ENCODE results near the gene JUN.
A peak's percentile ranks its signal among the peaks of the same experiment; 100 is the strongest.

Gene JUN

DNA sequence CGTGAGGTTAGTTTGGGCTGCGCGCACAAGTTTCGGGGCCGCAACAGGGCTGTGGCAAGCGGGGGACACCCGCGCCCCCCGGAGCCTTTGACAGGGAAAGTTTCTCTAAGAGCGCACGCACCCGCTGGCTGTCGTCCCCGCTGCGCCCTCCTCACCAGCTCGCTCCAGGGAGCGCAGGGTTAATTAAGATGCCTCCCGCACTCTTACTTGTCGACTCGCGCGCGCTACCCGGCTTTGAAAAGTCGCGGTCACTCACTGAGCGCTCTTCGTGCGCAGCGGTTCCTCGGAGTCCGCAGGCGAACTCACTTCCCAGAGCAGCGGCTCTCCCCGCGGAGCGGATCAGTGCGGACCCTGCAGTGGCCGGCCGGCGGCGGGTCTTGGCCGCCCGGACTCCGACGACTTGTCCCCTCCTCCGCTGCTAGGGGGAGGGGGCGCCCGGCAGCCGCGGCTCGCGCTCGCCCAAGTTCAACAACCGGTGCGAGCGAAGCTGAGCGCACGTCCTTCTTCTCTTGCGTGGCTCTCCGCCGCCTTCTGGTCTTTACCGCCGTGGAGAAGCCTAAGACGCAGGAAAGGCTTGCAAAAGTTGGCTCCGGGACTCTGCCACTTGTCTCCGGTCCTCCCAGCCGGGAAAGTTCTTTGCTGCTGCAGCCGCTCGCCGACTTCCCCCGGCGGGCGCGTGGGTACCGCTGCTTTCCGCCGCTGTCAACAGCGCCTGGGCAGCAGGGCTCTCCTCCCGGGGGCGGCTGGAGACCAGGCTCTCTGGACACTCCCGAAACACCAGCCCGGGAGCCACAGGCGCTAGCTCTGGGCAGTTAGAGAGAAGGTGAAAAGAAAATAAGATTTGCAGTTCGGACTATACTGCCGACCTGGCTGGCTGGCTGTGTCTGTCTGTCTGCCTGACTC, 506 bp downstream of the JUN start:
- FAIRE-seq (no peak), DNase-seq (ENCODE audit: insufficient read length, low spot score) (no peak)
- no peak for TF ChIP-seq POLR2A (IDR thresholded peaks at IDR 0.05; ENCODE audit: low read depth, low read length)

DNA sequence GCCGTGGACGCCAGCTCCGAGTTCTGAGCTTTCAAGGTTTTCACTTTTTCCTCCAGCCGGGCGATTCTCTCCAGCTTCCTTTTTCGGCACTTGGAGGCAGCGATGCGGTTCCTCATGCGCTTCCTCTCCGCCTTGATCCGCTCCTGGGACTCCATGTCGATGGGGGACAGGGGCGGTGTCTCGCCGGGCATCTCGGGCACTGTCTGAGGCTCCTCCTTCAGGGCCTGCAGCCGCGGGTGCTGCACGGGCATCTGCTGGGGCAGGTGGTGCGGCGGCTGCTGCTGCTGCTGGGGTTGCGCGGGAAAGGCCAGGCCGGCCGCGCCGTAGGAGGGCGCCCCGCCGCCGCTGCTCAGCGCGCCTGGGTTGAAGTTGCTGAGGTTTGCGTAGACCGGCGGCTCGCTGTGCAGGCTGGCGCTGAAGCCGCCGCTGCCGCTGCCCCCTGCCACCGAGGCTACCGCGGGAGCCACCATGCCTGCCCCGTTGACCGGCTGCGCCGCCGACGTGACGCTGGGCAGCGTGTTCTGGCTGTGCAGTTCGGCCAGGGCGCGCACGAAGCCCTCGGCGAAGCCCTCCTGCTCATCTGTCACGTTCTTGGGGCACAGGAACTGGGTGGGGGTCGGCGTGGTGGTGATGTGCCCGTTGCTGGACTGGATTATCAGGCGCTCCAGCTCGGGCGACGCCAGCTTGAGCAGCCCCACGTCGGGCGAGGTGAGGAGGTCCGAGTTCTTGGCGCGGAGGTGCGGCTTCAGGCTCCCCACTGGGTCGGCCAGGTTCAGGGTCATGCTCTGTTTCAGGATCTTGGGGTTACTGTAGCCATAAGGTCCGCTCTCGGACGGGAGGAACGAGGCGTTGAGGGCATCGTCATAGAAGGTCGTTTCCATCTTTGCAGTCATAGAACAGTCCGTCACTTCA, 1.4 kb downstream of the JUN start:
- DNase-seq (ENCODE audit: insufficient read length, low spot score) (no peak), FAIRE-seq (no peak)
- TF ChIP-seq POLR2A (IDR thresholded peaks at IDR 0.05; ENCODE audit: low read depth, low read length): 0 out of 2 replicates have a peak, but pooled peaks have one; percentile 3

DNA sequence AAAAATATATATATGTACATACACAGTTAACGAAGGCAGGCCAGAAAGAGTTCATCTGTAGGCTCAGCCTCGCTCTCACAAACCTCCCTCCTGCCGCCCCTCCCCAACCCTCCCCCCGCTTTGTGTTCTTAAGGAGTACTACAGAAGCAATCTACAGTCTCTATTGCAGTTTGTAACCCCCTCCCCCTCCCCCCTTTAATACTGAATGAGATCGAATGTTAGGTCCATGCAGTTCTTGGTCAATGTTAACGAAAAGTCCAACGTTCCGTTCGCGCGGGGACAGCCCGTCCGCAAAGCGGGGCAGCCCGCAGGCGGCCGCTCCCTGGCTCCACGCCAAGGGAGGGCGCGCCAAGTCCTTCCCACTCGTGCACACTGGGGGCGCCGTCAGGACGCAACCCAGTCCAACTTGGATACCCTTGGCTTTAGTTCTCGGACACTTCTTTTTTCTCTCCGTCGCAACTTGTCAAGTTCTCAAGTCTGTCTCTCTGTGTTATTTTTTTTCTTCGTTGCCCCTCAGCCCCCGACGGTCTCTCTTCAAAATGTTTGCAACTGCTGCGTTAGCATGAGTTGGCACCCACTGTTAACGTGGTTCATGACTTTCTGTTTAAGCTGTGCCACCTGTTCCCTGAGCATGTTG, 2.2 kb downstream of the JUN start:
- no peak for TF ChIP-seq POLR2A (IDR thresholded peaks at IDR 0.05; ENCODE audit: low read depth, low read length)
- no peak for DNase-seq (ENCODE audit: insufficient read length, low spot score)
- FAIRE-seq: no peak

DNA sequence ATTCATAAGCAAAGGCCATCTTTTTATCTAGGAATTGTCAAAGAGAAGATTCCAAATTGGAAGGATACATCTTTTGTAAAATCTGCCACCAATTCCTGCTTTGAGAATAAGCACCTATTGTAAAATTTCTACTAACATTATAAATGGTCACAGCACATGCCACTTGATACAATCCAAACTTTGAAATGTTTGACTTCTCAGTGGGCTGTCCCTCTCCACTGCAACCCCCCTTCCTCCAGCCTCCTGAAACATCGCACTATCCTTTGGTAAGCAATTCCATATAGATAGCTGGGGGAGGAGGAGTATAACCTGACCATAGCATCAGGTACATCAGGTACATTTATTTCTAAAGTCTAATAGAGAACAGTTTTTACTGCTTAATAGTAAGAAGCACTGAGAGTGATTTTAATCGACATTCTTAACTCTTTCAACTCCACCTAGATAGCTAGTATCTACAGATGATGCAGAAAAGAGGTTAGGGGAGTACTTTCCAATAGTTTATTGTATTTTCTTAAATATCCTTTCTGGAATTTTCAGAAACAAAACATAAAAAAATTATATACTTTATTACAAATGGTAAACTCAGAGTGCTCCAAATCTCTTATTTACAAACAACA, 2.9 kb downstream of the JUN start:
- TF ChIP-seq POLR2A (IDR thresholded peaks at IDR 0.05; ENCODE audit: low read depth, low read length): no peak
- DNase-seq (ENCODE audit: insufficient read length, low spot score) (no peak), FAIRE-seq (no peak)

DNA sequence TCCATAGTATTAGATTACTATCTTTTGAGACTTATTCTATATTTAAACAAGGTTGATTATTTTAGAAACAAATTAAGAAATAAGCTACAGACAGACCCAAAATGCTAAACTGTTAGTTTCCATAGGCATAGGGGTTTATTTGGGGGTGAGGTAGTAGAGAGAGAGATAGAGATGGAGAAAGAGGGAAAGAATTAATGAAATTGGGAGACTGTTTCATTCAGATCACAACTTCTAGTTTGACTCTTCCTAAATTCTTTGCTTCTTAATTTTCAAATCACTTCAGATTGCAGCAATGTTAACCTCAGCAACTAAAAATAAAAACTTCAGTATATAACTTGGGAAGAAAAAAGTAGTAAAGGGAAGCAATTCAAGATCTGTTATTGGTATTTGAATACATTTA, 3.4 kb downstream of the JUN start:
- no peak for FAIRE-seq
- no peak for DNase-seq (ENCODE audit: insufficient read length, low spot score)
- no peak for TF ChIP-seq POLR2A (IDR thresholded peaks at IDR 0.05; ENCODE audit: low read depth, low read length)

DNA sequence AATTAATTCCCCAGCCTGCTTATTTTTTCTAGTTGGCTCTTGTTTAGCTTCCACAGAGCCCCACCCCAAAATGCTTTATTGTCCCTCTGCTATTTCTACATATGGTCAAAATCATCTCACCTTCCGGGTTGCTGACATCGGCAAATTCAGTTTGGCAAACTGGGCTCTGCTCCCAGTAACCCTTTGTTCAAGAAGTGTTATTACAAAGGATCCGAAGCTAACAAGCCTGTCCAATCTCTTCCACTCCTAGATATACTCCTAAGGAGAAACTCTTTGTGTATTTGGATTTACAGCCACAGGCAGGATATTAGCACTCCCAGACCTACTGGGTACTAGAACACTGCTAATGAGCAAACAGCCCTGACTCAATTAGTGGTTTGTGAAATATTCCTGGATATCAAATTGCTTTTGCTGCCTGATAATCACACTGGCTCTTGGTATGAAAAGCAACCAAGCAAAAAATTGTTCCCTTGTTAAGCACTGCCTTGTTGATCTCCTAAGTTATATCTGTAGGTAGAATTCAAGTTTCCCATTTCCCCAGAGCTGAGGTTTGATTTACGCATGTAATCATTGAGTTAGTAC, 4.0 kb downstream of the JUN start:
- peak; percentile 33 for FAIRE-seq

DNA sequence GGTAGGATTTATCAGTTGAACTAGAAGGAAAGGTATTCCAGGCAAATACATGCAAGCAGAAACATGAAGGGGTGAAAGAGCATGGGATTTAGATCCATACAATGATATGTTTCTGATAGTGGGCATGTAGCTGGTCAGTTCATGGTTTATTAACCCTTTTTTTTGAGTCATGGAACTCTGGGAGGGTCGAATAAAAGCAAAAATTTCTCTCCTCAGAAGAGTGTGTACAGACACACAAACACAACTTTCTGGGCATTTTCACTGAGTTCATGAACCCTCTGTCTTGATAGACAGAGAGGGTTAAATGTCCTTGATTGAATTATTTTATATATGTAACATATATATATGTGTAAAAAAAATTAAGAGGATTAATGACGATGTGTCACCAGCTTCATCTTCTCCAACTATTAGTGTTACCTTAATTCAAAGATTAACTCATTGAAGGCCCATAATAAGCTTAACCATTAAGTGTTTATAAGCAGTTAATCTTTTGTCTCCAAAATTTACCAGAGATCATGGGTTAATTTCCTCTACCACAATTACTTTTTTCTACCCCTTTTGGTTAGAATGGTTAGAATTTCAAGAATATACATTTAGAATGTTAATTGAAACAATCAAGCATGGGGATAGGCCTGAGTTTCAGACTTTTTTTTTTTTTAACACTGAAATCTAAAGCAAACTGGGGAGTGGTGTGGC, 4.6 kb downstream of the JUN start:
- no peak for FAIRE-seq
- DNase-seq (ENCODE audit: insufficient read length, low spot score): no peak
- no peak for TF ChIP-seq POLR2A (IDR thresholded peaks at IDR 0.05; ENCODE audit: low read depth, low read length)

More for the DNA sequence above, 4.0 kb downstream of the JUN start:
- no peak for DNase-seq (ENCODE audit: insufficient read length, low spot score)
- no peak for TF ChIP-seq POLR2A (IDR thresholded peaks at IDR 0.05; ENCODE audit: low read depth, low read length)

DNA sequence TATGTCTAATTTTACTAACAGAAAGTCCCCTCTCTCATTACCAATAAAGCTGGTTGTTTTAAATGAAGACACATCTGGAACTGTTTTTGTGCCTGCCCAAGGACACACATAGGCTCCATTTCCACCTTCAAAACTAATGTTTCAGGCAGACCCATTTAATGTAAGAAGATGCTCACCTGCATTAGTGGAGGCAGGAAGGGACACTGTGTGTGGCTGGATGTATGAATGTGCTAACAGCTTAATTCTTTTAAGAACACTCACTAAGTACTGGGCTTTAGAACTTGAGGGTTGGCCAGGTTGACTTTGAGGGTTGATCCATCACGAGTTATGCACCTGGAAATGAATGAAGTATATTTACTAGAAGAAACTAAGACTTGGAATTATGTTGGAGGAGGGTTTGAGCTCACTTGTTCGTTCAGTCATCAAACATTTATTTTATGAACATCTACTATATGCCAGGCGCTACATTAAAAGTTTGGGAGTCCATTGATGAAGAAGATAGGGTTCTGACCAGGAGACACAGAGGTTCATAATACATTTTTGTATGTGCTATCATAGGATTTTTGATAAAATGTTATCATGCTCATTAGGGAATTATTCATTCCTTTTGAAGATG, 5.4 kb downstream of the JUN start:
- TF ChIP-seq POLR2A (IDR thresholded peaks at IDR 0.05; ENCODE audit: low read depth, low read length): no peak
- FAIRE-seq (no peak), DNase-seq (ENCODE audit: insufficient read length, low spot score) (no peak)

DNA sequence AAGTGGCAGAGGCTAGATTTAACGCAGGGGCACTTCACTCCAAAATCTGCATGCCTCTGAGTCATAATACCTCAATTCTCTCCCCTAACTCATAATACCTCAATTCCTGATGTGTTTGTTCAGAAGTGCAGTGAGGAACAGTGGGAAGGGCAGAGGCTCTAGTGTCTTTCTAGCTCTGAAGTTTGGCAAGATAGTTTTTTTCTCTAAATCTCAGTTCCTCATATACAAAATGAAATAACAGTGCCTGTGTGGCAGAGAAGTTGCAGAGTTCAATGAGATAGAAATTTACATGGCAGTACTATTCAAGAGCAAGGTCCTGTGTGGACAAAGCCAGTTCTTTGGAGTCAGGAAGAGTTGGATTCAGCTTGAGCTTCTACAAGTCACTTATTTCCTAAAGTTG, 9.8 kb downstream of the JUN start:
- DNase-seq (ENCODE audit: insufficient read length, low spot score): no peak
- no peak for TF ChIP-seq POLR2A (IDR thresholded peaks at IDR 0.05; ENCODE audit: low read depth, low read length)
- FAIRE-seq: no peak

DNA sequence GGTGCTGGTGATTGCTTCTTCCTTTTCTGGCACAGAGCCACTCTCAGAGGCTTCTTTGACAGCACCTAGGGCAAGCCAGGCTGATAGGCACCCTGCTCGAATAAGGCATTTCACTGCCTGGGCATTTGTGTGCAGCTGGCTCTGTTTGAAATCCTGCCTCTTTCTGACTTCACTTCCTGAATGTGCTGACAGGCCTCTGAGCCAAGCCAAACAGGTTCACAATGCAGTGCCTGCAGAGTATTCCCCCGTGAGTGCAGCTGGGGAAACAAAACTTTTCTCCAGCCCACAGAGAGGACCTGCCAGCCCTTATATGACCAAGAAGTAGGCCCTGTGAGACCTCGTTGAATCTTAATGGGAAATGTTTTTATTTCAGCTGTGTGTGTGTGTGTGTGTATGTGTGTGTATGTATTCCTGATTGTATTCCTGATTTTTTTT, 10.4 kb downstream of the JUN start:
- no peak for TF ChIP-seq POLR2A (IDR thresholded peaks at IDR 0.05; ENCODE audit: low read depth, low read length)
- FAIRE-seq: peak; percentile 61
- no peak for DNase-seq (ENCODE audit: insufficient read length, low spot score)

DNA sequence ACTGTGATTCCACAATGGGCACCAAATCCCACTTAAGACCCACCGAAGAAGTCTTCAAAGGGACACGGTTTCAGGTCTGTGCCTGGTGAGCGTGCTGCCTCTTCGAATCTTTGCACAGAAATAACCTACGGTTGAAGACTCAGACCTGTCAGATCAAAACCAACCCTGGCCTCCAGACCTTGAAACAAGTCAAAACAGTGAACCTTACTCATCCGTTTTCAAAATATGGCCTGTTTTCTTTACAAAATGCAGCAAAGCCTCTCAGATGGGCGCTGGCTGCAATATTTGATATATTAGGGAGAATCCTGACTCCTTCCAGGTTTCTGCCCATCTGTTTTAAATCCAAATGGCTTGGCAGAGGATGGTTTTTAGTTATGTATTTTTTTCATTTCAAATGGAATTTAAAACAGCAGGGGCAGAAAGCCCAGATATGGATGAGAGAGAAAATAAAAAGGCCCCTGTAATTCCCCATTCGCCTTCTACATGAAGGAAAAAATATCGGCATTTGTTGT, 14.0 kb downstream of the JUN start:
- DNase-seq (ENCODE audit: insufficient read length, low spot score): no peak
- no peak for TF ChIP-seq POLR2A (IDR thresholded peaks at IDR 0.05; ENCODE audit: low read depth, low read length)
- FAIRE-seq: no peak
